SK-N-SH (cell line): ENCODE data around the gene NEU2.

Experiments used
- CHD2 ChIP-seq: fragments of 150-350 bp; IDR thresholded peaks from 2 replicates; pipeline ENCODE4 v1.6.1; 2018; ENCODE audit warnings: low read length; ENCODE audit not compliant: partially characterized antibody
- CTCF ChIP-seq: fragments of 200-600 bp; sonication (generic); IDR thresholded peaks from 2 replicates; pipeline ENCODE4 v1.6.1; 2017; ENCODE audit warnings: antibody characterized with exemption, mild to moderate bottlenecking, moderate library complexity
- ELF1 ChIP-seq: IDR thresholded peaks from 2 replicates; pipeline ENCODE4 v1.4.0; 2012
- EP300 ChIP-seq, 2 experiments: IDR thresholded peaks; 2 replicates each; pipeline versions ENCODE4 v1.4.0 to v1.6.1; 2012; ENCODE audit warnings: borderline replicate concordance in 1 of 2, low read depth in 1 of 2, low read length in 1 of 2
- EZH2phosphoT487 ChIP-seq: fragments of 200-600 bp; sonication (generic); IDR thresholded peaks from 2 replicates; pipeline ENCODE4 v1.6.1; 2017; ENCODE audit warnings: low read depth, mixed run types, mild to moderate bottlenecking, antibody characterized with exemption, moderate library complexity, borderline replicate concordance
- IRF3 ChIP-seq: fragments of 150-350 bp; IDR thresholded peaks from 2 replicates; pipeline ENCODE4 v1.6.1; 2016; ENCODE audit warnings: mild to moderate bottlenecking, low read depth, low read length
- REST ChIP-seq: IDR thresholded peaks from 2 replicates; pipeline ENCODE4 v1.6.1; 2012; ENCODE audit warnings: mild to moderate bottlenecking, low read depth, low read length, moderate library complexity
- RXRA ChIP-seq: IDR thresholded peaks from 2 replicates; pipeline ENCODE4 v1.4.0; 2012; ENCODE audit warnings: low read depth, mild to moderate bottlenecking, borderline replicate concordance
- SIN3A ChIP-seq: IDR thresholded peaks from 2 replicates; pipeline ENCODE4 v1.6.1; 2012; ENCODE audit warnings: low read depth, mild to moderate bottlenecking, low read length, moderate library complexity, borderline replicate concordance

GRCh38 chr2:233040571-233040970 lies 8.1 kb downstream of the NEU2 start:
- no peak for TF ChIP-seq SIN3A
- no peak for TF ChIP-seq EZH2phosphoT487
- TF ChIP-seq CHD2 = no peak
- TF ChIP-seq CTCF = no peak
- TF ChIP-seq EP300 (IDR thresholded peaks at IDR 0.05; ENCODE audit: borderline replicate concordance in 1 of 2, low read depth in 1 of 2, low read length in 1 of 2) = no peak
- no peak for TF ChIP-seq RXRA
- TF ChIP-seq REST = no peak
- no peak for TF ChIP-seq IRF3
- no peak for TF ChIP-seq ELF1
